ENCODE results near the gene PPP1R14B. TPM values are rescaled to one million over a fixed set of nuclear protein-coding genes. Genes with fewer than 3 reads are reported as not detected.

The PPP1R14B gene
- total and polyA plus RNA-seq, 2 donors (not counting 3 experiments of a cell fraction or from before 2014, with no cell fraction given), result 308 to 431 TPM

GRCh38 chr11:64254326-64254725 is 7.6 kb upstream of the PPP1R14B start:
- dilution Hi-C loops (cut with MboI; ENCODE audit: extremely low pct_ligation_motif_present, low sequenced_read_pairs), result no loop called here
- CTCF ChIA-PET, result interaction anchor here (0.8 to 1.5 kb wide), 3 partner anchors 9 to 51 kb away, joined by 3 to 6 read pairs (median 4); partner anchors contain the start of gene ESRRA
- TF ChIP-seq GATA2 (IDR thresholded peaks at IDR 0.05; ENCODE audit: insufficient read depth, insufficient read length, low read depth, low read length) (no peak), EZH2 (IDR thresholded peaks at IDR 0.05; ENCODE audit: borderline replicate concordance, low read depth, low read length, severe bottlenecking) (no peak), MYC (IDR thresholded peaks at IDR 0.05; ENCODE audit: low read depth, low read length) (no peak), MAX (IDR thresholded peaks at IDR 0.05; ENCODE audit: insufficient read depth, insufficient read length) (no peak), FOS (IDR thresholded peaks at IDR 0.05; ENCODE audit: borderline replicate concordance, insufficient read depth, low read length) (no peak), POLR2AphosphoS5 (IDR thresholded peaks at IDR 0.05; ENCODE audit: insufficient read depth, low read depth, low read length) (no peak), CTCF (IDR thresholded peaks at IDR 0.05; ENCODE audit: extremely low read depth in 1 of 2, insufficient read depth in 1 of 2, low read depth in 1 of 2, low read length in 2 of 2) (no peak), POLR2A (IDR thresholded peaks at IDR 0.05; ENCODE audit: low read depth, low read length) (no peak)
- BruUV-seq (replicated peaks), result no TSS peak
- Histone ChIP-seq H3K27me3 (ENCODE audit: control insufficient read depth in 2 of 2, insufficient read depth in 2 of 2, low read length in 2 of 2) (no peaks in the 10 kb centered on the region), H3K4me3 (replicated peaks in 1 of 3; ENCODE audit: insufficient read depth in 1 of 3, low read depth in 1 of 3, low read length in 3 of 3) (no peak overlapping the region), H4K20me1 (replicated peaks; ENCODE audit: control insufficient read depth, extremely low read depth, insufficient read depth, low read length) (no peaks in the 10 kb centered on the region), H3K9me3 (replicated peaks; ENCODE audit: control insufficient read depth, insufficient read depth, low read length) (no peaks in the 10 kb centered on the region), H3K27ac (ENCODE audit: insufficient read depth, low read depth, low read length) (no peak overlapping the region), H3K79me2 (ENCODE audit: control insufficient read depth, insufficient read depth, low read length) (peaks cover 32% of the 10 kb centered on the region), H3K9ac (replicated peaks; ENCODE audit: extremely low read depth, insufficient read depth, low read length) (no peak overlapping the region), H3K36me3 (ENCODE audit: control insufficient read depth in 2 of 2, extremely low read depth in 1 of 2, insufficient read depth in 2 of 2, low read length in 2 of 2) (peaks cover 8 to 29% of the 10 kb centered on the region in 2 experiments), H3K9me1 (replicated peaks; ENCODE audit: control insufficient read depth, extremely low read depth, insufficient read depth, low read length) (no peaks in the 10 kb centered on the region), H2AFZ (ENCODE audit: low read depth, low read length) (no peak overlapping the region), H3K4me1 (ENCODE audit: control insufficient read depth, extremely low read depth, insufficient read depth, low read length) (peaks cover 24% of the 10 kb centered on the region), H3K4me2 (ENCODE audit: insufficient read depth, low read length) (no peak overlapping the region)
- FAIRE-seq (no peak), DNase-seq (ENCODE audit: low read depth, low spot score) (no peak)
- intact Hi-C loops (cut with micrococcal nuclease), result no loop called here
- POLR2A ChIA-PET, result interaction anchor here (0.9 kb wide), 1 partner anchor 14 kb away, joined by 3 read pairs; no protein-coding TSS in a partner anchor
